ENCODE results near the gene SORCS2.

Gene SORCS2

DNA sequence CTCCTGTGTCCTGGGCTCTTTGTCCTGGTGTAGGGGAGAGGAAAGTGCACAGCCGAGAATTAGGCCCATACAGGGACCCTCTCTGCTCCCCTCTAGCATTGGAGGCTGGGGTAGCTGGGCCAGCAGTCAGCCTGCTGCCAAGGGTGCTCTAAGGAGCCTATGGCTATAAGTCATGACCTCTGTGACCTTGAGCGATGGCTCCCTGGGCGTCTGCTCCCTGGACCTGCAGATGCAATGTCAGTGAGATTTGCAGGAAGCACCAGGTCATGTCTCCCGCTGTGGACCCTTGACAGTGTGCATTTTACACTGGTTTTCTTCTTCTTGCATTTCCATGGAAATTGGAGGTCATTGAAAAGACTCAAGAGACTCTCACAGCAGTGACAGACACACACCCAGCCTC is 476.5 kb downstream of the SORCS2 start:
- no peak for DNase-seq (ENCODE audit: low spot score)

DNA sequence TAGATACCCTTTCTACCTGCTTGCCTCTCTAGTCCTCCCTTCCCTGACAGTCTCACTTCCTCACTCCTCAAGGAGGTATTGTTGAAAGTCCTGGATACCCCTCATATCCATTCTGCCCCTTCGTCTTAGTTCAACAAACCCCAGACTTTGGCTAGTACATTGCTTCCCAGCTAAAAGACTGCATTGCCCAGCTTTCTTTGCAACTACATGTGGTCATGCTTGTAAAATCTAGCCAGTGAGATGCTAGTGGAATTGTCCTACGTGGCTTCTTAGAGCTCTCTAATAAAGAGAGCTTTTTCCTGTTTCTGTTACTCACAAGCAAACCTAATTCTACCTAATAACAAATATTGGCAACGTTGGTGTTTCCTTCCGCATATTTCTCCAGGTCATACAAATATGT is 480.3 kb downstream of the SORCS2 start:
- DNase-seq (ENCODE audit: low spot score): no peak

DNA sequence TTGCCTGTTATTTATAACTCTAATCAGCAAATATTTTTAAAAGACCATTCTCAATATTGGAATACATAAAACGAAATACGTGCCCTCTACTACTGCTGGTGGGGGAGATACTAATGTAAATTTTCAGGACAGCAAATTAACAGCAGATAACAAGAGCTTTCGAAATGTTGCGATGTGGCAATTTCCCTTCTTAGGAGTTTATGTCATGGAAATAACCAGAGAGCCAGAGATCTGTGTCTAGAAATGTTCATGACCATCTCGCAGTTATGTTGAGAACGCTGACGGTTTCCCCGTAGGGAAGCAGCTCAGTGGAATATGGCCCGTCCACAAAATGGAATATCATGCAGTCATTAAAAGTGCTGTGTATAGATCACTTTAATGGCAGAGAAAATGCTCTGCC is 480.8 kb downstream of the SORCS2 start:
- no peak for DNase-seq (ENCODE audit: low spot score)

DNA sequence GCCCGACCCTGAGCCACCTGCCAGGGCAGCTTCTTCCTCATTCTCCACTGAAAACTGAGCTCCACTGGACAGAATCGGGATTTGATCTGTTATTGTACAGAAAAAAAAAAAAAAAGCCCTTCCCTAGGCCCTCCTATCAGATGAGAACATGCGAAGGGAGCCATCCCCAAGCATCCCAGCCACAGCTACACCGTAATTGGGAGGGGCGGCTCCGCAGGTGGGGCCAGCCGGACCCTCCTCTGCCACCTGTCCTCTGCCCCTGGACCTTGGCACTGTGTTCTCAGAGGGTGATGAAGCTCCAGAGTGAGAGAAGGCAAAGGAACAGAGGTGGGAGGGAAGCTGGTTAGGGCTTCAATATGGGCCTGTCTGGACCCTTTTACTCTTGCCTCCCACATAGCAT is 482.4 kb downstream of the SORCS2 start:
- no peak for DNase-seq (ENCODE audit: low spot score)

DNA sequence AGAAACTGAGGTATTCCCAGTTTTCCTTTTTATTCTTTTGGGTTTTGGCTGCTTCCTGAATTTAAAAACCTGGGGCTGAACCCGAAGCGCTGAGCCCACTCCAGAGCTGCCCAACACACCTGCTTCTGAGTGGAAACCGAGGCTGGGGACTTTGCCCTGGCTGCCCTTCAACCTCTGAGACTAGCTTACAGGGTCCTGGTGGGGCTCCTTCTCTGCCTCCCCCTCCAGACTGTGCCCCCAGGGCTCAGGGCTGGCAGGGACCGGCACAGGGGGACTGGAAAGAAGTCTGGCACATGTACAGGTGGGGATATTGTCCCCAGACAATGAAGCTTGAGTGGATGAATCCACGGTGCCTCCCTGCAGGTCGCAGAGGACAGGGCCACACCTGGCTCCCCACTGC is 482.8 kb downstream of the SORCS2 start:
- no peak for DNase-seq (ENCODE audit: low spot score)

DNA sequence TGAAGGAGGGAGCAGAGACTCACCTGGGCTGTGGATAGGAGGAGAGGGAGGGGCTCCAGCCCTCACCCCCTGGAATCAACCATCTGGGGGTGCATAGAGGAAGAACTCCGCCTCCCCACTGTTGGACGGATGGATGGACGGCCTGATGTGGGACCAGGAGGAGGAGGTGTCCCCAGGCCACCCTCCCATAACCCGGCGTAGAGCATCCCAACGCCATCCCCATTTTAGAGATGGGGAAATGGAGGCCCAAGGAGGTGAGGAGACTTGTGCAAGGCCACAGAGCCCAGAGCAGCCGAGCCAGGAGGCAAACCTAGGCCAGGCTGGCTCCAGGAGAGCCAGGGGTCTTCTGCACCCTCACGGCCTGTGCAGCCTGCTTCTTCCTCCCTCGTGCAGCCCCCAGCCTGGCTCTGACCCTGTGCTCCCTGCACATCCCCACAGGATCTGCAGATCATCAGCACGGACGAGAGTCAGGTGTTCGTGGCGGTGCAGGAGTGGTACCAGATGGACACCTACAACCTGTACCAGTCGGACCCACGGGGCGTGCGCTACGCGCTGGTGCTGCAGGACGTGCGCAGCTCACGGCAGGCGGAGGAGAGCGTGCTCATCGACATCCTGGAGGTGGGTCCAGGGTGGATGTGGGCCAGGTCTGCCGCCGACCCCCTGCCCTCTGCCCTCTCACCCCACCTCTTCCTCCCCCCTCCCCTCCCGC is 483.4 kb downstream of the SORCS2 start:
- no peak for DNase-seq (ENCODE audit: low spot score)

DNA sequence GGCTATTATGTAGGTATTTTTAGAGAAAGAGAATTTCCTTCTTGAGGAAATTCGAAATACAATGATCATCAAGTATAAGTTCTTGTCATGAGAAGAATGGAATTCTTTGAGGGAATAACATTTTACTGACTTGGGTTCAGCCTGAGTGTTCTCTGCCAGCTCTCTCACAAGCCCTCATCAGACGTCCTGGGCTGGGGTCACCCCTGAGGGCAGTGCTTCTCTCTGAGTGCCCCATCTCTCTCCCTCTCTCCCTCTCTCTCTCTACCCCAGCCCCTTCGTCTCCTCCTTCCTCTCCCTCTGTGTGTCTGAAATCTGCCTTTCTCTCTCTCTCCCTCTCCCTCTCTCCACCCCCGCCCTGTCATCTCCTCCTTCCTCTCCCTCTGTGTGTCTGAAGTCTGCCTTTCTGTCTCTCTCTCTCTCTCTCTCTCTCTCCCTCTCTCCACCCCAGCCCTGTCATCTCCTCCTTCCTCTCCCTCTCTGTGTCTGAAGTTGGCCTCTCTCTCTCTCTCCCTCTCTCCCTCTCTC is 484.1 kb downstream of the SORCS2 start:
- no peak for DNase-seq (ENCODE audit: low spot score)

DNA sequence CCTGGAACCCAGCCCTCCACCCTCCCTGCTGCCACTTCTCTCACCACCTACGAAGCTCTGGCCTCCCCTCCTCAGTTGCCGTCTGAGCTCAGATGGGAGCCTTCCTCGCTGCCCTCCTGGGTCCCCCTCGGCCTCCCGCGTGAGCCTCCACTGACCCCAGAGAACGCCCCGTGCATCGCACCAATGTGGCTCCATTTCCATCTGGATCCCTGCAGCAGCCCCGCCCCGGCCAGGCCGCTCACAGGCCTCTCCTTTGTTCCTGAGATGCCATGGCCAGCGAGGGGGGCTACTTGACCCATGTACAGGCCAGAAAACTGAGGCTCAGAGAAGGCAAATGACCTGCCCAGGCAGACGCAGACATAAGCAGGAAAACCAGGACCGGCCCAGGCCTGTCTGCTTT is 484.7 kb downstream of the SORCS2 start:
- DNase-seq (ENCODE audit: low spot score): no peak

DNA sequence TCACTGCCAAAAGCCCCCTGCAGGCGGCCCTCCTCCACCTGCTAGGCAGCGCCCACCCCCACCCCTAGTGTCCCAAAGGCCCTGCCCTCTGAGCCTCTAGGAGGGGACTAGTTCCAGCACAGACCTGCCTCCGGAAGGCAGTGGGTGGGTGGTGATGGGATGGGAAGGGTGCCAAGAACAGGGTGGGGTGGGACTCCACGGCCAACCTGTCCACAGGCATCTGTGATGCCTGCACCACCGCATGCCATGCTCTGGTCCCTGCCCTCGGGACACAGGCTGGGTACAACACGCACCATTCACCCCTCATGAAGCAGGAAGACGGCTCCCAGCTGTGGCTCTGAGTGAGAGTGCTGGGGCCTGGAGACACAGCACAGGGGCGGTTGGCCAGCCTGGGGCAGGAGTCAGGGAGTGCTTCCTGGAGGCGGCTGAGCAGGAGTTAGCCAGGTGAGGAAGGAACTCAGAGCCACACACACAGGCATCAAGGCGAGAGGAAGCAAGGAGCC is 485.5 kb downstream of the SORCS2 start:
- DNase-seq (ENCODE audit: low spot score): no peak

DNA sequence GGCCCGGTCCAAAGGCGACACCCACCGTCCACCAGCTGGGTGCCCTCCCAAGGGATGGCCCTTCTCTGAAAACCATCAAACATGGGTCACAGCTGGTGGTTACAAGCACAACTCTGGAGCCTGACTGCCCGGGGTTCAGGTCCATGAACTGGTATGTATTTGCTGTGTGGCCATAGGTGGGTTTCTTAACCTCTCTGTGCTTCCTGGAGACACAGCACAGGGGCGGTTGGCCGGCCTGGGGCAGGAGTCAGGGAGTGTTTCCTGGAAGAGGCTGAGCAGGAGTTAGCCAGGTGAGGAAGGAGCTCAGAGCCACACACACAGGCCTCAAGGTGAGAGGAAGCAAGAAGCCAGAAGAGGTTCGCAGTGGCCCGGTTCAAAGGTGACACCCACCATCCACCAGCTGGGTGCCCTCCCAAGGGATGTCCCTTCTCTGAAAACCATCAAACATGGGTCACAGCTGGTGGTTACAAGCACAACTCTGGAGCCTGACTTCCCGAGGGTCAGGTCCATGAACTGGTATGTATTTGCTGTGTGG is 486.0 kb downstream of the SORCS2 start:
- DNase-seq (ENCODE audit: low spot score): no peak

DNA sequence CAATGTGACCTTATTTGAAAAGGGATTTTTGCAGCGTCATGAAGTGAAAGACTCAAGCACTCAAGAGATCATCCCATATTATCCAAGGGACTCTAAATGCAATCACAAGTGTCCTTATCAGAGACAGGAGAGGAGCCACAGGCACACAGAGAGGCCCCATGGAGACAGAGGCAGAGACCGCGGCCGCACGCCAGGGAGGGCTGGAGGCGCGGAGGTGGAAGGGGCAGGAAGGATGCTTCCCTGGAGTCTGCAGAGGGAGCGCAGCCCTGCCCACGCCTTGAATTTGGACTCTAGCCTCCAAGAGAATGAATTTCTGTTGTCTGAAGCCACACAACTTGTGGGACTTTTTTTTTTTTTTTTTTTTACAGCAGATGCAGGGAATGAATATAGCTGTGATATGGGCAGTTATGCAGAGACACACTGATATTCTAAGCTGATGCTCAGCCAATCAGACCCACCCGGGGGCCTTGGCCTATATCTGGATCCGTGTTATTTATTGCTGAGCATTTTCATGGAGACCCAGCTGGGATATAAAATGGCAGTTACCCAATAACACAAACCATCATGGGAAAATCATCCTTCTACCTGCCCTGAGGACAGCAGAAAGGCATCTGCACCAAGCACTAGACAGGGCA is 487.2 kb downstream of the SORCS2 start:
- DNase-seq (ENCODE audit: low spot score): no peak

DNA sequence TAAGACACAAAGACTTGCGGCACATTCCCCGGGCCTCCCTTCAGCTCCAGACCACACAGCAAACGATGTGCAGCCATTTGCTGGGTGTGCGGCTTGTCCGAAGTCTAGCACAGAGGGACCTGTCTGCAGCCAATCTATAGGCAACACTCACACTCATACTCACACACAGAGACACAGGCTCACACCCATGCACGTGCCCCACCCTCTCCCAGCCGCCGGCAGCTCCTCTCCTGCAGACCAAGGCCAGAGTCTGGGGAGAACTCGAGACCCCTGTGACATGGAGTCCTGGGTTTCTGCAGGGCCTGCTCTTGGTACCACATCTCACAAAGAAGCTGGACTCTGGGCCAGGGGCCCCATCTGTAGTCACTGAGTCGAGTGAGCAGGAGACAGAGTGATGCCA is 487.8 kb downstream of the SORCS2 start:
- DNase-seq (ENCODE audit: low spot score): no peak

DNA sequence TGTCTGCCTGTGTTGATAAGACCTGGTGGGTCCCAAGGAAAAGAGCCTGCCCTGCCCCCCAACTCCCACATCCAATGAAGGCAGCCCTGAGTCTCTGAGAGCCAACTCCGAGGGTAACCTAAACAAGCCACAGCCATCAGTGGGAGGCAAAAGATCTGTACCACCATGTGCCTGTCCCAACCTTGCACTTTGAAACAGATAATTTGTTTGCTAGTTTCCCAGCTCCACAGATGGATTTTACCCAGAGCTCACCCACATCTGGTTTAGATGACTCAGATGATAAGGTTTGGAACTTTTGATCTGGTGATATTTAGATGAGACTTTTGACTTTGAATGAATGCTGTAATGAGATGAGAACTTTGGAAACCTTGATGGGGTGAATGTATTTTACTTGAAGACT is 488.4 kb downstream of the SORCS2 start:
- DNase-seq (ENCODE audit: low spot score): no peak

DNA sequence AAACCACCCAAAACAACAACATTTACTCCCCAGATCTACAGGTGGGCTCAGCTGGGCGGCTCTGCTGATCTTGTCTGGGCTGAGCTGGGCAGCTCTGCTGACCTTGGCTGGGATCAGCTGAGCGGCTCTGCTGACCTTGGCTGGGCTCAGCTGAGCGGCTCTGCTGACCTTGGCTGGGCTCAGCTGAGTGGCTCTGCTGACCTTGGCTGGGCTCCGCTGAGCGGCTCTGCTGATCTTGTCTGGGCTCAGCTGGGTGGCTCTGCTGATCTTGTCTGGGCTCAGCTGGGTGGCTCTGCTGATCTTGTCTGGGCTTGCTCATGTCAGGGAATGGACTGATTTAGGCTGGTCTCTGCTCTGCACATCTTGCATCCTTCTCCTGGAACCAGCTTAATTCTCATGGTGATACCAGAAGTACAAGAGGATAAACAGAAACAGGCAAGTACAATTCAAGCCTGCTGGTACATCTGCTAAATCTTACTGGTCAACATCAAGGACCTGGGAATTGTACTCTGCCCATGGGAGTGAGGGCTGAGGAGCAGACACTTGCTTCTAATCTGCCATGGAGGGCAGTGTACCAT is 490.9 kb downstream of the SORCS2 start:
- no peak for DNase-seq (ENCODE audit: low spot score)

DNA sequence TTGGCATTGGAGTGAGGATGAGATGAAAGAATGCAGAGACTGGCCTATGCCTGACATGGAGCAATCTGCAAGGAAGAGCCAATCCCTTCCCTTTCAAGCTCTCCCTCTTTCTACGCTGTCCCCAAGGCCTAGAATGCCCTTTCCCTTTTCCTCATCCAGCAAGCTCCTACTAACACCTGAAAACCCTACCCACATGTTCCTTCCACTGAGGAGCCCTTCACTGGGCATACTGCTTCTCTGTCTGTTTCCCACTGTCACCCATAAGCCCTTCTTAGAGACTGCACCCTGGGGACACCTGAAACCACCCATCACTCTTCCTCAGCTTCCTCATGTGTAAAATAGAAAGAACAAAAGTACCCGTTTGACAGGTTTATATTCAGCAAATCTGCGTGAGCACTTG is 492.0 kb downstream of the SORCS2 start:
- DNase-seq (ENCODE audit: low spot score): no peak

DNA sequence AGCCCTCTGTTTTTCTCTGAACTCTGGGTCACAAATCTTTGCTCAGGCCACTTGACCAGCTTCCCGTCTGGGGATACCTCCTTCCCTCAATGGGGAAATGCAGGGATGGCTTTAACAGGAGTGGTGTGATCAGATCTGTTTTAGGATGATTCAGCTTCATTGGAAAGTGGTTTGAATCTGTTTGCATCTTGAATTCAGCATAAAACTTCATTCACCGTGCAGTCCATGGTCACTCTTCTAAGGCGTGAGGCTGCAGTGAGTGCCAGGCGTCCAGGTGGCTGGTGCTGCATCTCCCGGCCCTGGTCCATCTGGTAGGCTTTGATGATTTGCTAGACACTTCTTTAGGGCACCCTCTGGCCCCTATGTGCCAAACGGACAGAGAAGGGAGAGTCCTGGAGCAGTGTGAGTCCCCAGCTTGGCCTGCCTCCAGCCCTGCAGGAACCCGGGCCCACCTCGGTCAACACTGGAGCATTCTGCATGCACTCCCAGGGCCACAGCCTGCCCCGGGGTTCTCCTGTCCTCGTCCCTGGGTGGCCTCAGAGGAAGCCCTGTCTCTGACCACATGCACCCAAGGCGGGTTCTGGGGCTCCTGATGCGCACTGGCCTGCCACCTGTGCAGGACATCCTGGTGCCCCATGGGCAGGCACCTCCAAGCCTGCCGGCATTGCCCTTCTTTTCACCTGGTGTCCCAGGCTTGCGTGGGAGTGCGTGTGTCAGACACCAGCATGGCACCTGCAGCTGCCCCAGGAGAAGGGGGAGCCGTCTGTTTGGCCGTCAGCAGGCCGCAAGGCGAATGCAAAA is 493.9 kb downstream of the SORCS2 start:
- DNase-seq (ENCODE audit: low spot score): no peak

DNA sequence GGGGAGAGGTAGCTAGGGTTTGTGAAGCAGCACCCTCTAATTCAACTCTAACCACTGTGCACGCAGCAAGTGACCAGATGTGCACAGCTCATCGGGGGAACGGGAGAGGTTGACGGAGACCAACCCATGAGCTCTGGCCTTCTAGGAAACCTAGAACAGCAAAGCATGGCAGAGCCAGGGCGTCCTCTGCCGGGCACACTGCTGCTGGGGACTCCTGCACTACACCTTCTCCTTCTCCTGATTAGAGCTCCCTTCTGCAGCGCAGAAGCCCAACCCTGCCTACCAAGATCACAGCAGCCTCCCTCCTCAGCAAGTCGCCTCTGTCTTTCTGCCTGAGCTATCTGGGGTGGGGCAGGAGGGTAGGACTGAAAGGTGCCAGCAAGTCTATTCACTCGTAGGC is 494.7 kb downstream of the SORCS2 start:
- no peak for DNase-seq (ENCODE audit: low spot score)

DNA sequence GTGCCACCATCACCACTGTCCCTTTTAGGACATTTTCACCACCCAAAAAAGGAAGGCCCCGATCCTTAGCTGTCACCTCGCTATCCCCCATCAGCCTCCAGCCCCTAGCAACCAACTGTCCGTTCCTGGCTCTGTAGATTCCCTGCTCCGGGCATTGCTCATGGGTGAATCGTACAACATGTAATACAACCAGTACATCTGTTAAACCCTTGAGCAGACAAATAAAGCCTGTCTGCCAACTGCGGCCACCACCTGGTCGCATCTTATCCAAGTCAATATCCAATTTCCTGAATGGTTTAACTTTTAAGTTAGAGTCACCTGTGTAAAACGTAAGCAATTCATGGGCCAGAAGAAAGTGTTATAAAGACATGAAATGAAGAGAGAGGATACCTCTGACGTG is 495.5 kb downstream of the SORCS2 start:
- no peak for DNase-seq (ENCODE audit: low spot score)

DNA sequence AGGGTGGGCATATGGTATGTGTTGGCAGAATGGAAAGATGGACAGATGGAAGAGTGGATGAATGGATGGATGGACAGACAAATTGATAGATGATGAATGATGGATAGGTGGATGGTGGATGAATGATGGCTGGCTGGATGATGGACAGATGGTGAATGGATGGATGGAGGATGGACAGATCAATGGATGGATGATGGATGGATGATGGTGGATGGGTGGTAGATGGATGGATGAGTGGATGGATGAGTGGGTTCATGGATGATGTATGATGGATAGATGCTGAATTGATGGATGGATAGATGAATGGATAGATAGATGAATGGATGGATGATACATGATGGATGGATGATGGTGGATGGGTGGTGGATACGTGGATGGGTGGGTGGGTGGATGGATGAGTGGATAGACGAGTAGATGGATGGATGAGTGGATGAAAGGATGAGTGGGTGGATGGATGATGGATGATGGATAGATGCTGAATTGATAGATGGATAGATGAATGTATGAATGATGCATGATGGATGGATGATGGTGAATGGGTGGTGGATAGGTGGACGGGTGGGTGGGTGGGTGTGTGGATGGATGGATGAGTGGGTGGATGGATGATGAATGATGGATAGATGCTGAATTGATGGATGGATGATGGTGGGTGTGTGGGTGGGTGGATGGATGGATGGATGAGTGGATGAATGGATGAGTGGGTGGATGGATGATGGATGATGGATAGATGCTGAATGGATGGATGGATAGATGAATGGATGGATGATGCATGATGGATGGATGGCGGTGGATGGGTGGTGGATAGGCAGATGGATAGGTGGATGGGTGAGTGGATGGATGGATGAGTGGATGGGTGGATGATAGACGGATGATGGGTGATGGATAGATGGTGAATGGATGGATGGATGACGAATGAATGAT is 497.7 kb downstream of the SORCS2 start:
- no peak for DNase-seq (ENCODE audit: low spot score)

DNA sequence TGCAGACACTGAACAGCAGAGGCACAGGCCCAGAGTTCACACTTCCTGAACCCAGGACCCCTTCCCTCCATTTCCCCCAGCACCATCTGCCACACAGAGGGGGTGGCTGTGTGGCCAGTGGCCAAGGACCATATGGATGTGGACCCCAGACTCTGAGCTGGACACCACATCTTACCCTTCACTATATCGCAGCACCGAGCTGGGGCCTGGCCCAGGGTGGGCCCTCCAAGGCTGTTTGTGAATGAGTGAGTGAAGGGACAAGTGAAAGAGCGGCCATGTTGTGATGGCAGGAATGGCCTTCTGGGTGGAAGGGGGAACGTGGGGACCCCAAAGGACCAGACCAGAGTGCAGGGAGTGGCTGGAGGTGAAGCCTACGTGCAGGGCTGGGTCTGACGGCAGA is 498.7 kb downstream of the SORCS2 start:
- no peak for DNase-seq (ENCODE audit: low spot score)

DNA sequence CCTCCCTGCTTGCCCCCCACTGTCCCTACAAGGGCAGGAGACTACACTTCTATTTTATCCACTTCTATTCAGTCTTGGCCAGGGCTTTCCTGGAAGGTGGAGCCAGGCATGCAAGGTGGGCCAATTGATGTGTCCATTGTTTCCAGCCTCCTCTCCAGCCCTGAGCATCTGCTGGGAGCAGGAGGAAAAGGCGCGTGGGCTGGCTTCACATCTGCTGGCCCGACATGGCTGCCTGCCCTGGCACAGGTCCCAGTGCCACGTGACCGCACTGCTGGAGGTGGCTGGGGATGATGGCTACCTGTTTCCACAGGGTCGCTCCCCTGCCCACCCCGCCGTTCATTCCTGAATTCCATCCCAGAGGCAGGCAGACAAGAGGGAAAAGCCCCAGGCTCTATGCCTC is 499.6 kb downstream of the SORCS2 start:
- DNase-seq (ENCODE audit: low spot score): no peak

All from hematopoietic multipotent progenitor cell treated with erythropoietin and hydrocortisone succinate and interleukin-3 and kit ligand, for 15 days (in vitro differentiated cells).